Inferior parietal cortex (tissue), 1 donor: ENCODE data around the gene MXRA8.

Experiments
- DNase-seq: peaks from one replicate; pipeline ENCODE4 v3.0.0-alpha.2; 2016; ENCODE audit errors: extremely low spot score

The MXRA8 gene

GRCh38 chr1:1366699-1367066 is 8.3 kb upstream of the MXRA8 start:
- DNase-seq = no peak

- no peak for DNase-seq
Measured at GRCh38 chr1:1365875-1366698, 7.7 kb upstream of the MXRA8 start.

GRCh38 chr1:1364266-1364665 is 5.9 kb upstream of the MXRA8 start:
- no peak for DNase-seq

- DNase-seq = no peak
Measured at GRCh38 chr1:1361982-1362423, 3.6 kb upstream of the MXRA8 start.

- DNase-seq = no peak
Measured at GRCh38 chr1:1361233-1361981, 3.1 kb upstream of the MXRA8 start.

GRCh38 chr1:1360506-1361169 is 2.3 kb upstream of the MXRA8 start:
- no peak for DNase-seq

- DNase-seq = no peak
Measured at GRCh38 chr1:1359664-1360468, 1.5 kb upstream of the MXRA8 start.

GRCh38 chr1:1359308-1359663 is 931 bp upstream of the MXRA8 start:
- no peak for DNase-seq

- DNase-seq = no peak
Measured at GRCh38 chr1:1357871-1358432, 403 bp downstream of the MXRA8 start.

- DNase-seq = no peak
Measured at GRCh38 chr1:1356796-1357401, 1.5 kb downstream of the MXRA8 start.

- no peak for DNase-seq
Measured at GRCh38 chr1:1356166-1356795, 2.1 kb downstream of the MXRA8 start.

- DNase-seq = no peak
Measured at GRCh38 chr1:1355416-1355815, 2.9 kb downstream of the MXRA8 start.

GRCh38 chr1:1354271-1355247 is 3.8 kb downstream of the MXRA8 start:
- no peak for DNase-seq

- DNase-seq = no peak
Measured at GRCh38 chr1:1353389-1354151, 4.8 kb downstream of the MXRA8 start.

- DNase-seq = no peak
Measured at GRCh38 chr1:1352786-1353388, 5.5 kb downstream of the MXRA8 start.

- DNase-seq = no peak
Measured at GRCh38 chr1:1351511-1352427, 6.6 kb downstream of the MXRA8 start.
